Activated naive CD8-positive, alpha-beta T cell treated with anti-CD3 and anti-CD28 coated beads, Interleukin-2, amount 10 ng/mL, durations not matched to agents 7 days and 5 days (primary cell): ENCODE measurements around the gene IL4R. TPM values are rescaled to one million over a fixed set of nuclear protein-coding genes. Genes with fewer than 3 reads are reported as not detected.

Experiments used
- ATAC-seq: fragments of 150-1000 bp; cut with Tn5 transposase; one replicate; pipeline ENCODE4 v1.10.0; 2021; ENCODE audit warnings: low read depth, moderate library complexity
- POLR2A ChIA-PET: fragments of 350-600 bp; sonication (Branson Sonifier 250); formaldehyde crosslinking; loops from one replicate; lab custom pipeline; 2021; ENCODE audit warnings: antibody characterized with exemption; lab: Charles Lee
- DNase-seq: peaks from one replicate; pipeline ENCODE4 v3.0.0; 2021
- H3K27ac Mint-ChIP-seq: one replicate; pipeline ENCODE4 v1.8.0; 2022; ENCODE audit warnings: mild to moderate bottlenecking, mixed read lengths
- H3K27me3 Mint-ChIP-seq: one replicate; pipeline ENCODE4 v1.8.0; 2022; ENCODE audit warnings: mild to moderate bottlenecking, moderate library complexity, mixed read lengths
- H3K36me3 Mint-ChIP-seq: one replicate; pipeline ENCODE4 v1.8.0; 2021; ENCODE audit warnings: mild to moderate bottlenecking, mixed read lengths
- H3K4me1 Mint-ChIP-seq: one replicate; pipeline ENCODE4 v1.8.0; 2021; ENCODE audit warnings: mixed read lengths
- H3K4me3 Mint-ChIP-seq: one replicate; pipeline ENCODE4 v1.8.0; 2022; ENCODE audit warnings: mild to moderate bottlenecking, moderate library complexity, mixed read lengths
- H3K9me3 Mint-ChIP-seq: one replicate; pipeline ENCODE4 v1.8.0; 2021; ENCODE audit warnings: mixed read lengths
- total RNA-seq, 2 experiments: library from RNA; stranded (reverse); gene quantifications; one replicate each; pipeline ENCODE4 v1.2.3, GENCODE V29; 2021

The IL4R gene
- total RNA-seq, 2 experiments from 2014 or later: 215 TPM

DNA sequence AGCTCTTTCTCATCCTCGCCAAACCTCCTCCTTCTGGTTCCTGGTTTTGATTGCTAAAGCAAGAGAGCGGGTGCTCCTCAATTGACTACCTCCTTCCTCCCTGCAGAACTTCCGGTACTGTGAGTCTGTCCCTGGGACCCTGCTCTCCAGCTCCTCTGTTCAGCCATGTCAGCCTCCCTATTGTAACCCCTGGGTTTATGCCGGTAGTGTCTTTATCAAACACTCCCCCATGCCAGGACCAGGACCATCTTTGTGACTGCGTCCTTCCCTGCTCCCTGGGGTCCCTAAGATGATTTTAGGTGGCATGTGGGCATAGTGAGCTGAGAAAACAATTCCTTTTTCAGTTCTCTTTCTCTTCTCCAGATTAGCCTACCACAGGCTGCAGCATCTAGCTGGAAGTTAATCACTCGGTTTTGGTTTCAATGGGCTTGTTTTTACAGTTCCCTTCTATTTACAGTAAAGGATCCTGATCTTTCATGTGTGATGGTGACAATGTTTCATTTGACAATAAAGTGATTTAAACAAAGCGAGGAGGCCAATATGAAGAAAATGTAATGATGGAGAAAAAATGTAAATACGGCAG lies 60.5 kb downstream of the IL4R start:
- Mint-ChIP-seq H3K27ac (no peak overlapping the region), H3K36me3 (peaks cover 11% of the 10 kb centered on the region), H3K9me3 (peaks cover 8% of the 10 kb centered on the region), H3K4me3 (no peak overlapping the region), H3K4me1 (peaks cover 33% of the 10 kb centered on the region), H3K27me3 (no peaks in the 10 kb centered on the region)
- DNase-seq (peak; percentile 33), ATAC-seq (no peak)
- POLR2A ChIA-PET: interaction anchor here (1.0 to 4.0 kb wide), 6 partner anchors 28 to 139 kb away, joined by 3 to 17 read pairs (median 8); partner anchors contain the start of gene IL21R

DNA sequence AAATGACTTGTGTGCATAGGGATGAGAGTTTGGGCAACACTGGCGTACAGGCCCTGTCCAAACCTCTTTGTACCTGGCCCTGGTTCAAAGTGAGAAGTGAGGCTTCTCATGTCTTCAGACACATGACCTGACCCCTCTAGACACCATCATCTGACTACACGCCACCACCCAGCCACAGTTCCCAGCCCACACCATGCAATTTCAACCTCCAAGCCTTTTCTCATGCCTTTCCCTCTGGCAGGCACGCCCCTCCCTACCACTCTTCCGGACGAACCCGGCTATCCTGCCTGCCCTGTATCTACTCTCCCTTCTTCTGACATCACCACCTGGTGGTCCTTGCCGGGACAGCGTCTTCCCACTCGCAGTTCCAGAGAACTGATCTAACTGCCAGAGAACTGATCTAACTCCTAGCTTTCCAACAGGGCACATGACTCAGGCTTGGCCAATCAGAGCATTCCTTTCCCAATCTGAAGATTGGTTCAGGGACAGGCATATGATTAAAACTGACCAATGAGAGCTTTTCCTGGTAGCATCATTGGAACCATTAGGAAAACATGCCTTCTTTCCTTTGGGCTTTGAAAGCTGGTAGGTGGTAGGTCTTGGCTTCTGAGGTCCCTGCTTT lies 61.1 kb downstream of the IL4R start:
- Mint-ChIP-seq H3K36me3 (peaks cover 10% of the 10 kb centered on the region), H3K4me1 (peaks cover 27% of the 10 kb centered on the region), H3K27ac (no peak overlapping the region), H3K27me3 (no peaks in the 10 kb centered on the region), H3K4me3 (no peak overlapping the region), H3K9me3 (peaks cover 8% of the 10 kb centered on the region)
- POLR2A ChIA-PET: interaction anchor here (1.2 to 4.4 kb wide), 8 partner anchors 8 to 201 kb away, joined by 3 to 28 read pairs (median 8); partner anchors contain the start of gene IL21R
- ATAC-seq (peak; percentile 33), DNase-seq (peak; percentile 58)

DNA sequence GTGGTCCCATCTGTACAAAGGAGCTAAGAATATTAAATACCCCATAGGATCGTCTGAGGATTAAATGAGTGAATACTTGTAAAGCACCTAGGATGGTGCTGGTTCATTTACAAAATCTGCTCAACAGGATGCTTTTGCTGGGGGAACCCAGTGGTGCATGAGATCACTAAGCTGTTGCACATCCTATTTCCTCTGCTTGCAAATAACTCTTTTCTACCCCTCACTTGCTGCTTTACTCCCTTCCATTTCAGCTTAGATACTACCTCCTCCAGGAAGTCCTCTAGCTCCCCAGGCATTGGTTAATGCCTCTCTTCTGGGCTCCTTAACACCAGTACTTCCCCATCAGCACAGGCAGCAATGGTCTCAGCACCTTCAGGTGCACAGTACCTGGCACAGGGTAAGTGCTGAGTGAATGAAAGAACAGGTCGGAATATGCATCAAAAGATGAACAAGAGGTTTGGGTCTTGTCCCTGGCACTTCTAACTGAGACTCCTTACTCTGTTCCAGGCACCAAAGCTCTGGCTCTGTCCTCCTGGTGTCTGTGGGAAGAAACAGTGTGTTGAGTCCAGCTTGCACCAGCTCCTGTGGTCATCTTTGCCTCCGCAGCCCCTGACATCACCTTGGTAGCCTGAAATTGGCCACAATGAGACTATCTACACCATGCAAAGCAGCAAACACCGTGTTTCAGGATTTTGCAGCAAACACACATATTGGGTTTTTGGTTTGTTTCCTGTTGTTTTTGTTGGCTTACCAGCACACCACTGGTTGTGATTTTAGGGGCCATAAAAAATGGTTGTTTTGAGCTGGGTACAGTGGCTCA lies 64.1 kb downstream of the IL4R start:
- H3K4me3 Mint-ChIP-seq: peak overlapping the region; percentile 75
- peaks cover 5% of the 10 kb centered on the region for H3K36me3 Mint-ChIP-seq
- H3K27me3 Mint-ChIP-seq: no peaks in the 10 kb centered on the region
- DNase-seq (no peak), ATAC-seq (peak; percentile 76)
- POLR2A ChIA-PET: interaction anchor here (0.9 to 4.4 kb wide), 14 partner anchors 8 to 144 kb away, joined by 3 to 28 read pairs (median 5); partner anchors contain the start of gene IL21R
- no peaks in the 10 kb centered on the region for H3K9me3 Mint-ChIP-seq
- H3K27ac Mint-ChIP-seq: peak overlapping the region; percentile 95
- H3K4me1 Mint-ChIP-seq: peaks cover 23% of the 10 kb centered on the region

DNA sequence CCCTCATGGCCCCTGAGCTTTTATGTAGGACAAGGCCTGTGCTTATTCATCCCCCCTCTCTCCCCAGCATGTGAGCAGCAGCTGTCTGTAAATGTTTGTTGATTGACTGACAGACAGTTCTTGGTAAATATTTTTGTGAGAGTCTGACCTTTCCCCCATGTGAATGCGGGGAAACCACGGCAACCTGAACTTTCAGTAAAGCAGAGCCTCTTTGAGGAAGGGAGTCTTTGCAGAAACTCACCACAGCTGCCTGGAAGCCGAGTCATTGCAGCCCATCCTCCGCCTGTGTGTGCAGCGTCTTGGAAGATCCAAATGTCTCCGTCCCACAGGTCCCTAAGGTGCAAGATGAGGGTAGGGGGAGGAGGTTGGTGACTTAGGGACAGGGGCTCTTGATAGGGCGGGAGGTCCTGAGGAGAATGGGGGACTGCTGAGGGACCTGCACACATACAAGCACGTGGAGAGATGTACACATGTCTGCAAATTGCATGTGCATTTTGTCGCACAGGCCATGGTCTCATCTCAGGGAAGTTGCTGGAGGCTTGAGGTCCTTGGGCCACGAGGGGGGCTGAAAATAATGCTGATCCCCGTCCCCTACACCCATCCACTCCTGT lies 65.2 kb downstream of the IL4R start:
- Mint-ChIP-seq H3K27me3 (no peaks in the 10 kb centered on the region), H3K27ac (peak overlapping the region; percentile 81), H3K36me3 (peaks cover 5% of the 10 kb centered on the region), H3K4me3 (peak overlapping the region; percentile 39), H3K9me3 (no peaks in the 10 kb centered on the region), H3K4me1 (peaks cover 23% of the 10 kb centered on the region)
- DNase-seq: no peak
- ATAC-seq: no peak
- POLR2A ChIA-PET: interaction anchor here (0.6 to 4.4 kb wide), 10 partner anchors 9 to 148 kb away, joined by 3 to 28 read pairs (median 8); partner anchors contain the start of gene IL21R

DNA sequence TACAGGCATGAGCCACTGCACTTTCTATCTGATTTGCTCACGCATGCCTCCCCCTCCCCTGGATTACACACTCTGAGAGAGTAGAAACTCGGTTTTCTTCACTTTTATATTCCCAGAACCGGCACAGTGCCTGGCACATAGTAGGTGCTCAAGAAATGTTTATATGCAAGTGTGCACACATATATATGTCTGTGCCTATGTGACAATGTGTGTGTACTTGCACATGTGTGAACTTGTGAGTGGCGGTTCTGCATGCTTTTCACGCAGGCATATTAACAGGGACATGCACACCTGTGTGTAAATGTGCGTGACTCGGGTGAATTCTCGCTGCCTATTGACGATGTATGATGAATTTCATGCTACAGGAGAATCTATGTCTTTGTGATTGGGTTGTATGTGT lies 66.1 kb downstream of the IL4R start:
- POLR2A ChIA-PET: interaction anchor here (2.9 kb wide), 1 partner anchor 27 kb away, joined by 19 read pairs; no protein-coding TSS in a partner anchor
- DNase-seq (no peak), ATAC-seq (no peak)
- Mint-ChIP-seq H3K4me3 (no peak overlapping the region), H3K27me3 (no peaks in the 10 kb centered on the region), H3K27ac (no peak overlapping the region), H3K36me3 (peaks cover 6% of the 10 kb centered on the region), H3K4me1 (peaks cover 23% of the 10 kb centered on the region), H3K9me3 (peaks cover 3% of the 10 kb centered on the region)

DNA sequence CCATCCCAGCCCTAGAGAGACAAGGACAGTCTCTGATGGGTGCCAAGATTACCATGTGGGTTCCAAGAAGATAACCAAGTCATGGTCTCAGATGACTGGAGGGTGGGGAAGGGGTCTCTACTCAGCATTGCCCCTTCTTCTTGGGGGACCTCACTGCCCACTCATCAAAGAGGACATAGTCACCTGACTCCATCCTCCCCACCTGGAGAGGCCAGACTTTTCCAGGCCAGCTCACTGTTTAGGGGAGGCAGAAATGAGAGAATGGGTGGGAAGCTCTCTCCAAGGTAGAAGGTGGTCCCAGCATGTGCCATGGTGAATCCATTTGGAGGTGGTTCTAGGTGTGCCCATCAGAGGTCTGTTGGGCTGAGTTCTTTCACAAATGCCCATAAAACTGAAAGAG lies 67.5 kb downstream of the IL4R start:
- POLR2A ChIA-PET: no interaction called here

DNA sequence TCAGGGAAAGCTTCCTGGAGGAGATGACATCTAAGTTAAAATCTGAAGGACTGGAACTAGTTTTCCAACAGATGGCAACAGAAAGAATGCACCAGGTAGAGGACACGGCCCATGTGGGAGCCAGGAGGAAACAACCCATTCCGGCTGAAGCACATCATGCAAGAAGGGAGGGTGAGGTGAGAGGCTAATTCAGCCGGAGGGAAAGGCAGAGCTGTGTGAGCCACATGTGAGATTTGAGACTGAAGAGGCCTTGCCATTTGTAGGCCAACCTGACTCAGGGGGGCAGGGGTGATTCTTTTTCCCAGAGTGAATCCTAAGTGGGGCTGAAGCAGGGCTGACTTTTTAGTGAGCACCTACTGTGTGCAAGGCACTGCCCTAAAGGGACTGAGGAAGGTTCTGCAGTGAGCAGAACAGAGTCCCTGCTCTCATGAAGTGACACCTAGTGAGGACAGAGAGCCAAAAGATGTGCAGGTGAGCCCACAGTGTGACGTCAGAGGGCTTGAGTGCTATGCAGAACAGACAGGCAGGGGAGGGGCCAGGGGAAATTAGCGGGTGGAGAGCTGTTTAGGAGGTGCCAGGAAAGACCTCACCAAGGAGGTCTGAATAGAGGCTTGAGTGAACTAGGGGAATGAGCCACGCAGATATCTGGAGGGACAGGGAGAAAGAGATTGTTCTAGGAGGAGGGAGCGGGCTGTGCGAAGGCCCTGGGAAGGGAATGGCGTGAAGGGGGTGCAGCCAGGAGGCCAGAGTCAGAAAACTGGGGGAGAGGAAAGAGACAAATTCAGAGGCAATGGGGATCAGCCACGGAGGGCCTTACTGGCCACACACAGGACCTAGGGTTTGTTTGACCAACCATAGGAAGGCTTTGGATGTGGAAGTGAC lies 68.4 kb downstream of the IL4R start:
- no peaks in the 10 kb centered on the region for H3K27me3 Mint-ChIP-seq

More for the DNA sequence above, 67.5 kb downstream of the IL4R start:
- Mint-ChIP-seq H3K27me3 (no peaks in the 10 kb centered on the region), H3K27ac (no peak overlapping the region), H3K36me3 (peaks cover 6% of the 10 kb centered on the region), H3K9me3 (peaks cover 3% of the 10 kb centered on the region), H3K4me3 (no peak overlapping the region), H3K4me1 (peaks cover 23% of the 10 kb centered on the region)
- no peak for ATAC-seq
- DNase-seq: no peak

DNA sequence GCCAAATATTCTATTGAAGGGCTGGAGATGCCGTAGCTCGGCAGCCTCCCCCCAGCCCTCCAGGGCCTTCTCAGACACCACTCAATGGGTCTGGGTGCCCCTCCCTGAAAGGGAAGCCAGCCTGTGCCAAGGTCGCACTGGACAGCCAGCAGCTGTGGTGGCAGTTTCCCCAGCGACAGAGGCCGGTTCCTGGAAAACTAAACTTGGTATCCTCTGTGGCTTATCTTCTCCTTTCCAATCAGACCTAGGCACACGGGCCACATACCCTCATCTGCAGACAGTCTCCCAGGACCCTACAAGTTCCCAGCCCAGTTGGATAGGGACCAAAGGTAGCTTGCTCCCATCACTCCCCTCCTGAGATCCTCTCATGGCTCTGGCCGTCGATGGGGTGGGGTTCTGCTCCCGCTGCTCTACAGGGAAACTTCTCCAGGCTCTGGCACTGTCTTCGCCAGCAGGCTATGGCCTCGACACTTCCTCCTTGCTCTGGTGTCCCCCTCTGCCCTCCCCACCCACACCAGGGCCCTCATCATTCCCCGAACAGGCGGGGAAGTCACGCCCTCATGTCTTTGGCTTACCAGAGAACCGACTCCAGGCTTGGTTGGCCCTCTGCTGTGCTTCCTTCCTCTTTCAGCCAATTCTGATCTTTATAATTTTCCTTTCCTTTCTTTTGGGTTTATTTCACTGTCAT lies 69.9 kb downstream of the IL4R start:
- H3K27ac Mint-ChIP-seq: no peak overlapping the region
- H3K36me3 Mint-ChIP-seq: peaks cover 11% of the 10 kb centered on the region
- POLR2A ChIA-PET: no interaction called here
- no peaks in the 10 kb centered on the region for H3K27me3 Mint-ChIP-seq
- DNase-seq (no peak), ATAC-seq (no peak)
- H3K9me3 Mint-ChIP-seq: peaks cover 6% of the 10 kb centered on the region
- peaks cover 8% of the 10 kb centered on the region for H3K4me1 Mint-ChIP-seq
- H3K4me3 Mint-ChIP-seq: no peak overlapping the region

More for the DNA sequence above, 68.4 kb downstream of the IL4R start:
- Mint-ChIP-seq H3K27ac (peak overlapping the region; percentile 23), H3K4me1 (peaks cover 19% of the 10 kb centered on the region), H3K4me3 (no peak overlapping the region), H3K36me3 (peaks cover 8% of the 10 kb centered on the region), H3K9me3 (peaks cover 6% of the 10 kb centered on the region)
- ATAC-seq (no peak), DNase-seq (no peak)
- POLR2A ChIA-PET: no interaction called here

DNA sequence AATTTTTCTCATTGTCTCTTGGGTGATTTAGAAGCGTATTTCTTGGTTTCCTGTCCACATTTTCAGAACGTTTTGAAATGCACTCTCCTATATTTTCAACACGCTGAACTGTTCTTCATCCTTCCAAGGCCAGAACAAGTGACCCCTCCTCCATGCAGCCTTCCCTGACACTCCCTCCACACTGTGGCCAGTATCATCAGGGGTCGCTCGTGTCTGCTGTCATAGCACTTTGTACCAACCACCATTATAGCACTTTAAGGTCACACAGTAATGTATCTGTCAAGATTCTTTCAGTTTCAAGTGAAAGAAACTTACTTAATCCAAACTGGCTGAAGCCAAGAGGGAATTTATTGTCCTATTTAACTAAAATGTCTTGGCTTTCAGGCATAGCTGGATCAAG lies 70.7 kb downstream of the IL4R start:
- Mint-ChIP-seq H3K4me1 (peaks cover 2% of the 10 kb centered on the region), H3K27me3 (no peaks in the 10 kb centered on the region), H3K36me3 (peaks cover 10% of the 10 kb centered on the region), H3K27ac (no peak overlapping the region), H3K4me3 (no peak overlapping the region), H3K9me3 (peaks cover 8% of the 10 kb centered on the region)
- POLR2A ChIA-PET: no interaction called here
- no peak for ATAC-seq
- no peak for DNase-seq

DNA sequence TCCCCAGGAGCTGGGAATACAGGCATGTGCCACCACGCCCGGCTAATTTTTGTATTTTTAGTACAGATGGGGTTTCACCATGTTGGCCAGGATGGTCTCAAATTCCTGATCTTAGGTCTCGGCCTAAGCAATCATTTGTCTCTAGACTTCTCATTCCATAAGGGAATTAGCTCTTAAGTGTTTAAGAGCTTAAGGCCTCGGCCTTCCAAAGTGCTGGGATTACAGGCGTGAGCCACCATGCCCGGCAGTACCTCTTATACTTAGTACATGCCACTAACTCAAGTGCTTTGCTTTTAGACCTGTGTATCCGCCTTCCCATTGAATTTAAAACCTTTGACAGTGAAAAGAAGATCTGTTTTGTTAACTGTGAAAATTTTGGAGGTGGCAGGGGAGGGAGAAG lies 71.6 kb downstream of the IL4R start:
- POLR2A ChIA-PET: no interaction called here
- DNase-seq (no peak), ATAC-seq (no peak)
- Mint-ChIP-seq H3K4me1 (peaks cover 2% of the 10 kb centered on the region), H3K36me3 (peaks cover 12% of the 10 kb centered on the region), H3K4me3 (no peak overlapping the region), H3K9me3 (peaks cover 12% of the 10 kb centered on the region), H3K27ac (no peak overlapping the region), H3K27me3 (no peaks in the 10 kb centered on the region)

DNA sequence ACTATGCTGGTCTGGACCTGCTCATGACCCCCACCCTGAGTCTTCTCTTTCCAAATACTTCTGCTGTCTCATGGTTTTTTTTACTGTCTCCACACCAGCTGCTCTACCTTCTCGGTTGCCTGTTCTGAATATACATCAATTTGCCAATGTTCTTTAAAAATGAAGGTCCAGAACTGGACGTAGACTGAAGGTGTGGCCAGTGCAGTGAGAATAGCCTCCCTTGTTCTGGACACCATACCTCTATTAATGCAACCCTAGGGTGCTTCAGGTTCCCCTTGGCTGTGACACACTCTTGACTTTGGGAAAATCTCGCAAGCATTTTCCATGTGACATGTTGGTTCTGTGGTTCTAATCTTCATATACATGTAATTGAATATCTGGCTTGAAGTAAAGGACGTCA lies 72.9 kb downstream of the IL4R start:
- DNase-seq (no peak), ATAC-seq (no peak)
- POLR2A ChIA-PET: interaction anchor here (1.0 to 1.5 kb wide), 3 partner anchors 9 to 15 kb away, joined by 3 to 6 read pairs (median 5); partner anchors contain the start of gene IL21R
- no peak overlapping the region for H3K27ac Mint-ChIP-seq
- peaks cover 16% of the 10 kb centered on the region for H3K36me3 Mint-ChIP-seq
- no peaks in the 10 kb centered on the region for H3K27me3 Mint-ChIP-seq
- H3K4me1 Mint-ChIP-seq: peaks cover 2% of the 10 kb centered on the region
- peaks cover 18% of the 10 kb centered on the region for H3K9me3 Mint-ChIP-seq
- H3K4me3 Mint-ChIP-seq: no peak overlapping the region

DNA sequence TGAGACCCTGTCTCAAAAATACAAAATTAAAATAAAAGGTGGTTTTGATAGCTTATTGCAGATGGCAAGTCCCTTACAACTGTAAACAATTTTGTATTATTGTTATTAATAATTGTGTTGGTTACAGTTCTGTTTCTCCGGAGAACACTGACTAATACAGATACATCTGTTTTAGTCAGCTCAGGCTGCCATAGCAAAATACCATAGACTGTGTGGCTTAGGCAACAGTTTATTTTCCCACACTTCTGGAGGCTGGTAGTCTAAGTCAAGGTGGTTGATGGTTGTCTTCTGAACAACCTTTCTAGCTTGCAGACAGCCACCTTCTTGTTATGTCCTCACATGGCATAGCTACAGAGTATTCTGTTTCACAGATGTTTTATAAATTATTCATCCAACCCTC lies 74.0 kb downstream of the IL4R start:
- peaks cover 22% of the 10 kb centered on the region for H3K9me3 Mint-ChIP-seq
- peaks cover 19% of the 10 kb centered on the region for H3K36me3 Mint-ChIP-seq
- no peak for DNase-seq
- H3K4me1 Mint-ChIP-seq: peaks cover 1% of the 10 kb centered on the region
- POLR2A ChIA-PET: interaction anchor here (1.5 to 2.2 kb wide), 2 partner anchors 9 to 14 kb away, joined by 6 to 10 read pairs; partner anchors contain the start of gene IL21R
- no peaks in the 10 kb centered on the region for H3K27me3 Mint-ChIP-seq
- H3K4me3 Mint-ChIP-seq: no peak overlapping the region
- H3K27ac Mint-ChIP-seq: no peak overlapping the region
- ATAC-seq: no peak
